Endothelial cell (in vitro differentiated cells): Measurements from ENCODE around the gene PTK7. TPM values are rescaled to one million over a fixed set of nuclear protein-coding genes. Genes with fewer than 3 reads are reported as not detected.
"Not testable (repeated sequence)": the region's sequence is repeated elsewhere in the genome, so short reads cannot be mapped to it uniquely, and the experiment has no call there.

ENCODE experiments used
- DNase-seq: peaks from one replicate; pipeline ENCODE4 v3.0.0; 2021; ENCODE audit warnings: low spot score
- H3K27ac Mint-ChIP-seq: one replicate; pipeline ENCODE4 v1.8.0; 2021; ENCODE audit warnings: mixed read lengths, inconsistent platforms; ENCODE audit not compliant: unreplicated experiment
- H3K27me3 Mint-ChIP-seq: one replicate; pipeline ENCODE4 v1.8.0; 2021; ENCODE audit warnings: mild to moderate bottlenecking, moderate library complexity, mixed read lengths, inconsistent platforms; ENCODE audit not compliant: unreplicated experiment
- H3K36me3 Mint-ChIP-seq: one replicate; pipeline ENCODE4 v1.8.0; 2021; ENCODE audit warnings: mild to moderate bottlenecking, low read depth, mixed read lengths, inconsistent platforms; ENCODE audit not compliant: unreplicated experiment
- H3K4me1 Mint-ChIP-seq: one replicate; pipeline ENCODE4 v1.8.0; 2021; ENCODE audit warnings: mild to moderate bottlenecking, mixed read lengths, inconsistent platforms; ENCODE audit not compliant: unreplicated experiment
- H3K4me3 Mint-ChIP-seq: one replicate; pipeline ENCODE4 v1.8.0; 2021; ENCODE audit warnings: mild to moderate bottlenecking, mixed read lengths, inconsistent platforms; ENCODE audit not compliant: unreplicated experiment
- H3K9me3 Mint-ChIP-seq: one replicate; pipeline ENCODE4 v1.8.0; 2021; ENCODE audit warnings: mixed read lengths, inconsistent platforms; ENCODE audit not compliant: unreplicated experiment
- CTCF ChIP-seq: fragments of 200-600 bp; sonication (generic); IDR thresholded peaks from one replicate; pipeline ENCODE4 v1.5.0; 2021; ENCODE audit warnings: antibody characterized with exemption; ENCODE audit not compliant: unreplicated experiment
- total RNA-seq: library from RNA; stranded (reverse); fragmentation: NEBNext Ultra II Directional; extraction: Animal tissue kit (Norgen Biotek cat#: 25700); gene quantifications from one replicate; pipeline ENCODE4 v1.2.1, GENCODE V29; 2021; ENCODE audit not compliant: unreplicated experiment

The PTK7 gene
- total RNA-seq, 1 donor from 2014 or later: 208 TPM

GRCh38 chr6:43113431-43114260, 37.5 kb downstream of the PTK7 start:
- no peak overlapping the region for H3K4me3 Mint-ChIP-seq
- TF ChIP-seq CTCF: no peak
- H3K4me1 Mint-ChIP-seq: peaks cover 3% of the 10 kb centered on the region
- H3K36me3 Mint-ChIP-seq: no peaks in the 10 kb centered on the region
- no peak for DNase-seq
- H3K27me3 Mint-ChIP-seq: peaks cover 8% of the 10 kb centered on the region
- H3K9me3 Mint-ChIP-seq: no peaks in the 10 kb centered on the region
- H3K27ac Mint-ChIP-seq: no peak overlapping the region

GRCh38 chr6:43115365-43115764, 39.3 kb downstream of the PTK7 start:
- Mint-ChIP-seq H3K36me3 (no peaks in the 10 kb centered on the region), H3K9me3 (no peaks in the 10 kb centered on the region), H3K27me3 (peaks cover 6% of the 10 kb centered on the region), H3K27ac (no peak overlapping the region), H3K4me3 (no peak overlapping the region), H3K4me1 (peaks cover 3% of the 10 kb centered on the region)
- DNase-seq: no peak
- no peak for TF ChIP-seq CTCF

- H3K4me3 Mint-ChIP-seq: not testable (repeated sequence)
Measured at GRCh38 chr6:43117466-43117865, 41.4 kb downstream of the PTK7 start.

GRCh38 chr6:43119482-43119881, 43.4 kb downstream of the PTK7 start:
- no peak for DNase-seq
- H3K9me3 Mint-ChIP-seq: no peaks in the 10 kb centered on the region
- no peak overlapping the region for H3K4me3 Mint-ChIP-seq
- peaks cover 12% of the 10 kb centered on the region for H3K27me3 Mint-ChIP-seq
- TF ChIP-seq CTCF: no peak
- H3K27ac Mint-ChIP-seq: no peak overlapping the region
- H3K36me3 Mint-ChIP-seq: no peaks in the 10 kb centered on the region
- H3K4me1 Mint-ChIP-seq: peaks cover 7% of the 10 kb centered on the region

More at GRCh38 chr6:43117466-43117865, 41.4 kb downstream of the PTK7 start:
- H3K9me3 Mint-ChIP-seq, H3K36me3 Mint-ChIP-seq, H3K4me1 Mint-ChIP-seq, H3K27me3 Mint-ChIP-seq, DNase-seq, H3K27ac Mint-ChIP-seq: not testable (repeated sequence)

DNA sequence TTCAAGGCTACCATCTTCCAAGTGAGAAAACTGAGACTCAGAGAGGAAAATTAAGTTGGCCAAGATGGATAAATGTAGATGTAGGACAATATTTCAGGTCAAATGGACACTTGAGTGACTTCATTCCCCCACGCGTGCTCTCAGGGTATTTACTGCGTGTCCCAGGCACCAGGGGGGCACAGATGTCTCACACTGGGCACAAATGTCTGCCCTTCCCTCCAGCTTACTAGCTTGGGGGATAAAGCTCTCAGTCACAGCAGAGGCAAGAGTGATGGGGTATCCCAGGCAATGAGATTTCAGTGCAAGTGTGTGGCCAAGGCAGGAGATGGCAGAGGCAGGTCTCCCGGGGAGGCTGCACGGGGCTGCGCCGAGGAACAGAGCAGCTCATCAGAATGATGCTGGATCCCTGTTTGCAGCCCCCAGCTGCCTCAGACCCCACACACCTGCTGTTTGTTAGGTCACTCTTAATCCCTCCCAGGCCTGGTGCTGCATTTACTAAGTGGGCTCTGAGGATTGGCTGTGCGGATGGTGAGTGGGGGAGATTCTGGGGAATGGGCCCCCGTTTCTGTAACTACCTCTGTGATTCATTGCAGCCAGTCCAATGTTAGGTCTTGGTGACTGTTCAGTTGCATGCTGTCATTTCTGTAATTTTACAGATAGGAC, 44.1 kb downstream of the PTK7 start:
- H3K27me3 Mint-ChIP-seq: peaks cover 12% of the 10 kb centered on the region
- peaks cover 7% of the 10 kb centered on the region for H3K4me1 Mint-ChIP-seq
- no peak overlapping the region for H3K27ac Mint-ChIP-seq

More for the DNA sequence above, 44.1 kb downstream of the PTK7 start:
- TF ChIP-seq CTCF: no peak
- H3K9me3 Mint-ChIP-seq: no peaks in the 10 kb centered on the region
- H3K36me3 Mint-ChIP-seq: no peaks in the 10 kb centered on the region
- no peak overlapping the region for H3K4me3 Mint-ChIP-seq
- no peak for DNase-seq
